Activated CD4-positive, CD25-positive, alpha-beta regulatory T cell treated with anti-CD3 and anti-CD28 coated beads, Interleukin-2, amount 50 U/mL, for 16 hours (primary cell): ENCODE results near the gene FRMD5.
"Not testable (repeated sequence)": the region's sequence is repeated elsewhere in the genome, so short reads cannot be mapped to it uniquely, and the experiment has no call there.

ENCODE experiments used
- DNase-seq: peaks from one replicate; pipeline ENCODE4 v3.0.0-alpha.2; 2020; ENCODE audit warnings: low read depth, low spot score

FRMD5 gene

GRCh38 chr15:43893956-43894355, 301.1 kb downstream of the FRMD5 start:
- DNase-seq = no peak

GRCh38 chr15:43889042-43889441, 306.0 kb downstream of the FRMD5 start:
- no peak for DNase-seq

- no peak for DNase-seq
Measured at GRCh38 chr15:43887901-43888300, 307.2 kb downstream of the FRMD5 start.

GRCh38 chr15:43886558-43886957, 308.5 kb downstream of the FRMD5 start:
- no peak for DNase-seq

- no peak for DNase-seq
Measured at GRCh38 chr15:43883571-43883970, 311.5 kb downstream of the FRMD5 start.

GRCh38 chr15:43881944-43882343, 313.1 kb downstream of the FRMD5 start:
- DNase-seq = no peak

- no peak for DNase-seq
Measured at GRCh38 chr15:43881245-43881644, 313.8 kb downstream of the FRMD5 start.

GRCh38 chr15:43880406-43881194, 314.5 kb downstream of the FRMD5 start:
- DNase-seq = no peak

- DNase-seq = no peak
Measured at GRCh38 chr15:43879386-43880355, 315.4 kb downstream of the FRMD5 start.

- DNase-seq = no peak
Measured at GRCh38 chr15:43878446-43878845, 316.6 kb downstream of the FRMD5 start.

GRCh38 chr15:43877371-43877770, 317.7 kb downstream of the FRMD5 start:
- no peak for DNase-seq

- DNase-seq = no peak
Measured at GRCh38 chr15:43876872-43877271, 318.2 kb downstream of the FRMD5 start.

- DNase-seq = no peak
Measured at GRCh38 chr15:43873651-43874050, 321.4 kb downstream of the FRMD5 start.

GRCh38 chr15:43872416-43873020, 322.6 kb downstream of the FRMD5 start:
- no peak for DNase-seq

GRCh38 chr15:43871835-43872234, 323.2 kb downstream of the FRMD5 start:
- no peak for DNase-seq

GRCh38 chr15:43868406-43868805, 326.7 kb downstream of the FRMD5 start:
- no peak for DNase-seq

- no peak for DNase-seq
Measured at GRCh38 chr15:43867096-43867495, 328.0 kb downstream of the FRMD5 start.

GRCh38 chr15:43866636-43867035, 328.4 kb downstream of the FRMD5 start:
- not testable (repeated sequence) for DNase-seq

GRCh38 chr15:43859546-43859945, 335.5 kb downstream of the FRMD5 start:
- DNase-seq = no peak

- DNase-seq = no peak
Measured at GRCh38 chr15:43854801-43855200, 340.3 kb downstream of the FRMD5 start.

GRCh38 chr15:43852607-43853006, 342.5 kb downstream of the FRMD5 start:
- DNase-seq = no peak

- no peak for DNase-seq
Measured at GRCh38 chr15:43851251-43851650, 343.8 kb downstream of the FRMD5 start.
